Vagina (tissue), 2 donors: ENCODE measurements around the gene MCF2L.

Experiments used
- POLR2A ChIP-seq, 2 donors: fragments of 450-650 bp; IDR thresholded peaks; one replicate each; pipeline ENCODE4 v1.6.1; 2017; ENCODE audit warnings: antibody characterized with exemption in 2 of 2, mild to moderate bottlenecking in 2 of 2, moderate library complexity in 2 of 2
- TF ChIP-seq, protein P1 (sequence below), 3 experiments: fragments of 450-650 bp in 2 of 3; fragments of 200-600 bp in 1 of 3; sonication (generic) in 1 of 3; IDR thresholded peaks; one replicate each; pipeline ENCODE4 v1.5.1; 2017 to 2019; ENCODE audit warnings: antibody characterized with exemption in 3 of 3, mild to moderate bottlenecking in 2 of 3, moderate library complexity in 2 of 3

DNA sequence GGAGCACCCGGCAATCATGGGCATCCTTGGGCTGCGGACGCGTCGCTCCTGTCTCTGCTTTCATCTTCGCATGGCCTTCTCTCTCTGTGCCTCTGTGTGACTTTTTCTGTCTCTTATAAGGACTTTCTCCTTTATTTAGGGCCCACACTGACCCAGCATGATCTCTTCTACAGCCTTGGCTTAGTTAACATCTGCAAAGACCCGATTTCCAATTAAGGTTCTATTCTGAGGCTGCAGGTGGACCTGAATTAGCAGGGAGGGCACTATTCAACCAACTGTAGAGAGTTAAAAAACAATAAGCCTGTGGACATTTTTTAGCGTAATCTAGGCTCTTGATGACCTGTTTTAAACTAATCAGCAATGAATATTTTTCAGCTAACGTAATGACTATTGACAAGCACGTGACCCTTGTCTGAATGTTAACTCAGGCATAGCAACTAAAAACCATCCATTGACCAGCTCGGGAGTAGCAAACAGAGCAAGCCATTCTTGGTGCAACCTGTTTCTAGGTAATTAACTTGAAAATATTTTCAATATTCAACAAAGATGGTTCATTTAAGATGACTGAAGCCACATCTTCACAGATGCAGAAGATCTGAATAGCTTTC, 168.8 kb downstream of the MCF2L start:
- TF ChIP-seq POLR2A (IDR thresholded peaks at IDR 0.05): no peak
- TF ChIP-seq, protein P1, sequence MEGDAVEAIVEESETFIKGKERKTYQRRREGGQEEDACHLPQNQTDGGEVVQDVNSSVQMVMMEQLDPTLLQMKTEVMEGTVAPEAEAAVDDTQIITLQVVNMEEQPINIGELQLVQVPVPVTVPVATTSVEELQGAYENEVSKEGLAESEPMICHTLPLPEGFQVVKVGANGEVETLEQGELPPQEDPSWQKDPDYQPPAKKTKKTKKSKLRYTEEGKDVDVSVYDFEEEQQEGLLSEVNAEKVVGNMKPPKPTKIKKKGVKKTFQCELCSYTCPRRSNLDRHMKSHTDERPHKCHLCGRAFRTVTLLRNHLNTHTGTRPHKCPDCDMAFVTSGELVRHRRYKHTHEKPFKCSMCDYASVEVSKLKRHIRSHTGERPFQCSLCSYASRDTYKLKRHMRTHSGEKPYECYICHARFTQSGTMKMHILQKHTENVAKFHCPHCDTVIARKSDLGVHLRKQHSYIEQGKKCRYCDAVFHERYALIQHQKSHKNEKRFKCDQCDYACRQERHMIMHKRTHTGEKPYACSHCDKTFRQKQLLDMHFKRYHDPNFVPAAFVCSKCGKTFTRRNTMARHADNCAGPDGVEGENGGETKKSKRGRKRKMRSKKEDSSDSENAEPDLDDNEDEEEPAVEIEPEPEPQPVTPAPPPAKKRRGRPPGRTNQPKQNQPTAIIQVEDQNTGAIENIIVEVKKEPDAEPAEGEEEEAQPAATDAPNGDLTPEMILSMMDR (IDR thresholded peaks at IDR 0.05): no peak
